ENCODE measurements around the gene KHSRP. TPM values are rescaled to one million over a fixed set of nuclear protein-coding genes. Genes with fewer than 3 reads are reported as not detected.
A peak's percentile ranks its signal among the peaks of the same experiment; 100 is the strongest.

KHSRP gene
- total RNA-seq, 1 donor: 100 TPM

DNA sequence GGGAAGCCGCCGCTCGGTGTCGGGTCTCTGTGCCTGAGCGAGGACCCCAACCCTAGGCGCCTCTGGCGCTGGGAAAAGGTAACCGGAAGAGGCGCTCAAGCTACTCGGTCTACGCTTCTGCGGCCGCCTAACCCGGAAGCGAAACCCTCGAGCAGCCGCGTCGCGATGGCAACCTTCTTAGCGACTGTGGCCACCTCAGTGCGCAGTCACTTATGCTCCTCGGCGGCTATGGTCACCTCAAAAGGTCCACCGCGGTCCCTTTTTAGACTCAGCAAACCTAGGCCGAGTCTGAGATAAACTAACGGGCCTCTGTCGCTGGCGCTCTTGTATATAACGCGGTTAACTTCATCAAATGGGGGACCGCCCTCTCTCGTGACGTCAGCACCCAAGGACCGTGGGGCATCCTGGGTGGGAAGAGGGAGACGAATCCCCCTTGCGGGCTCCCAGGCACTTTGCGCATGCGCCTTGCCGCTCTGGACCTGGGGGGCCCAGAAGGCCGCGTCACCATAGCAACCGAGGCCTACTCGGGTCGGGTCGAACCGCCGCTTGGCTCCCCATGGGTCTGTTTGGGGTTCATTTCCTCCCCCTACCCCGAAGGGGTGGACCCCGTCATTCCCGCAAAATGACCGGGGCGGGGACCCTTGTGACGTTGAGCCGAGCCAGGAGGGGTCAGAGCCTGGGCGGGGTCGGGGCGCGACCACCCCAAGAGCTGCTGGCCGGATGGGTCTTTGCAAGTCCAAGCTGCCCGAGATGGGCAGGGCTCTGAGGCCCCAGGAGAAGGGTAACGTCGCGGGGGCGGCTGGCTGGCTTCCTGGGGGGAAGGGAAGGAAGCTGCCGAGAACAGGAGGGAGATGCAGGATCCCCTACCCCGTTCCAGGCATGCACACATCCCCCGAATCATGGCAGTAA is 31.3 kb downstream of the KHSRP start, which contains the start of gene GTF2F1:
Gene GTF2F1 (minus strand): TSS at position 91 of the 909 bp plus-strand sequence. CDS start 169 bp downstream, outside the sequence.
- DNase-seq (ENCODE audit: low read depth in 2 of 3, low spot score in 2 of 3): peak; percentile 90 to 98 (median 97)

DNA sequence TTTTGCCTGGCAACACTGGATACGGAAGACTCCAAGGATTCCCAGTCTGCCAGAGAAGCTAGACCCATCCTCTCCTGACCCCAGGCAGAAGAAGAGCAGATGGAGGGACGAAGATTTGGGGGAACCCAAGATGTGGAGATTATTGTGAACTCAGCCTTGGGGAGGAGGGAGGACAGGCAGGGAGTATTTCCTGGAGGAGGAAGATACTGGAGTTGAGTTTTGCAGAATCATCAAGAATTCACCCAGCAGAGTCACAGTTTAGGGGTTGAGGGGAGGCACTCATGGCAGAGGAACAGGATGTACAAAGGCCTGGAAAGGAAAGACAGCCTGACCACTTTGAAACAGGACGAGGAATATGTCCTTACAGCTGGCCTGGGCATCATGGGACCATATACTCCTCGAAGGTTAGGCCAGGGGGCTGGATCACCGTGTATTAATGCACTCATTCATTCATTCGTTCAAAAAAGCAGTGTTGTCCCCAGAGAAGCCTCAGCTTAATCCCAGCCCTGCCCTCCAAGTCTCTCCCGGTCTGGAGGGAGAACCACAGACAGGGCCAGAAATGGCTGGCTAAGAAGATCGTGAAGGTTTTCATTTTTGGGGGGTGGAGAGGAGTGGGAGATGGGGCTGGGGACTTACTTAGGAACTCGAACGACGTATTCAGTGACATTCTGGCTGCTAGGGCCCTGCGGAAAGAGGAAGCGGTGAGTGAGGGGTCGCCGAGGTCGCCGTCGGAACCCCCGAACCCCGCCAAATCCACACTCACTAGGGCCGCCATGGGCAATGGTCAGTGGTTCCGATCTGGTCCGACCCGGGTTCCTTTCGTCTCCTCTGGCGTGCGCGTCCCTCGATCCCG is 32.2 kb downstream of the KHSRP start:
- DNase-seq (ENCODE audit: low read depth in 2 of 3, low spot score in 2 of 3): no peak

DNA sequence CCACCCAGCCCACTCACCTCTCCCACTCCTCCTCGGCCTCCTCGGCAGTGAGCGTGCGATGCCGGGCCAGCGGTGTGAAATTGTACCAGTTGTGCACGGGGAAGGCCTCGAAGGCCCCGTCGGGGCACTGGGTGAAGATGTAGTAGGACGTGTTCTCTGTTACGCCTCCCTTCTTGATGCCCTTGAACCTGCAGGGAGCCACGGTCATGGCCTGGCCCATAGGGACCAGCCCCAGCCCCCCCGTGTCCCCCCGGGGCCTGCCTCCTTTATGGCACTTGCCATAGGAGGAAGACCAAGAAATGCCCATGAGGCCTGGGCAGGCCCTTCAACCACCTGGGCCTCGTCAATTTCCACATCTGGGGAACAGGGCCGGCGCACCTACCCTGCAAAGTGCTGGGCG is 37.2 kb downstream of the KHSRP start:
- no peak for DNase-seq (ENCODE audit: low read depth in 2 of 3, low spot score in 2 of 3)

DNA sequence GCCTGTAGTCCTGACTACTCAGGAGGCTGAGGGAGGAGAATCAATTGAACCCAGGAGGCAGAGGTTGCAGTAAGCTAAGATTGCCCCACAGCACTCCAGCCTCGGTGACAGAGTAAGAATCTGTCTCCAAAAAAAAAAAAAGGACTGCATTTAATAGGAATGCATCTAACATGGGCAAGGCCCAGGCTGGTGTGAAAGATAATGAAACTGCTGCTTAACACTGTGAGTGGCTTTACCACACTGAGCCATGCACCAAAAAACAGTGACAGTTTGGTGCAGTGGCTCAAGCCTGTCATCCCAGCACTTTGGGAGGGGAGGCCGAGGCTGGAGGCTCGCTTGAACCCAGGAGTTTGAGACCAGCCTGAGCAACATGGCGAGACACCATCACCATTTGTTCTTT is 40.2 kb downstream of the KHSRP start:
- no peak for DNase-seq (ENCODE audit: low read depth in 2 of 3, low spot score in 2 of 3)

DNA sequence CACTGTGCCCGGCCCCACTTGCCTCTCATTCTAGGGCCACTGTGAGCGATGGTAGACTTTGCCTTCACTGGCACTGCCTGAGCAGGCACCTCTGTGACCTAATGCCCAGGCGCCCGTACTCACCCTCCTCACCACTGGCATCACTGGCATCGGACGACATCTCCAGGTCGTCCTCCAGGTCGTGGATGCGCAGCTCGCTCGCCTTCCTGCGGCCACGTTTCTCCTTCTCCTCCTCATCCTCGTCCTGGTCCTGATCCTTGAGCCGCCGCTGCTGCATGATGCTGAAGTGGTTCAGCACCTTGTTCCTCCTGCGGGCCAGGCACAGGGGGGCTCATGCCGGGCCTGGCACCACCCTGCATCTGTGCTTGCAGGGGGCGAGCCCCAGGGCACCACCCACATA is 41.4 kb downstream of the KHSRP start:
- no peak for DNase-seq (ENCODE audit: low read depth in 2 of 3, low spot score in 2 of 3)

DNA sequence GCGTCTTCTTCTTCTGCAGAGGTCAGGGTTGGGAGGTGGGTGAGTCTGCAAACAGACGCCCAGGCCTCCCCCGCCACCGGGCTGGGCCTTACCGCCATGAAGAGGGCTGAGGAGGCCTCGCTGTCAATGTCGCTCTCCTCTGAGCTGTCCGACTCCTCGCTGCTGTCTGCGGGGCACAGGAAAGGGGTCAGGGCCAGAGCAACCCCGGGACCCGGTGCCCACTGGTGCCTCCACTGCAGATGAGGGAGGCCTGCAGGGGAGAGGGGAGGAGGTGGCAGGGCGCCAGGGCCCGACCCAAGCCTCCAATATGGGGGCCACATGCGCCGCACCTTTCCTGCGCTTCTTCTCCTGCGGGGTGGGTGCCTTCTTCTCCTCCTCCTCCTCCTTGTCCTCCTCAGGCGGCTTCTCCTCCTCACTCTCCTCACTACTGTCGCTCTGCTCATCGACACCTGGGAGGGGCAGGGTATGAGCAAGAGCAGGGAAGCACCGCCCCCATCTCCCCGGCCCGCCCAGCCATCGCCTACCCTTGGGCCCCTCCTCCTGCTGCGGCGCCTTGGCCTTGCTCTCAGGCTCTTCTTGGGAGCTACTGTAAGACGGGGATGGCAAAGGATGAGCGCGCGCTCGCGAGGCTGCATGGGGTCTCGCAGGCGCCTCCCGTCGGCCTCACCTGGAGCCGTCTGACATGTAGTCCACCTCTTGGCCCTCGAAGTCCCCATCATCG is 43.4 kb downstream of the KHSRP start:
- DNase-seq (ENCODE audit: low read depth in 2 of 3, low spot score in 2 of 3): no peak

DNA sequence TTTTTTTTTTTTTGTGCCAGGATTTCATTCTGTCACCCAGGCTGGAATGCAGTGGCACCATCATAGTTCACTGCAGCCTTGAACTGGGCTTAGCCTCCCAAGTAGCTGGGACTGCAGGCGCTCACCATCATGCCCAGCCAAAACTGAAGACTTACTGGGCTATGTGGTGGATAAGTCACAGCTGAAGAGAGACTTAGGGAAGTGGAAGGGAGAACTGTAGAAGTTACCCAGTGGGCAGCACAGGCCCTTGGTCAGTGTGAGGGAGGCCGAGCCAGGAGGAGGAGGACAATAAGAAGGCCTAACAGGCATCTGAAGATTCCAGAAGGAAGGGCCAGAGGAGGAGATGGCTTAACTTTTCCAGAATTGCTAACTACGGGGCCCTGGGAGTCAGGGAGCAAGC is 44.9 kb downstream of the KHSRP start:
- DNase-seq (ENCODE audit: low read depth in 2 of 3, low spot score in 2 of 3): no peak

DNA sequence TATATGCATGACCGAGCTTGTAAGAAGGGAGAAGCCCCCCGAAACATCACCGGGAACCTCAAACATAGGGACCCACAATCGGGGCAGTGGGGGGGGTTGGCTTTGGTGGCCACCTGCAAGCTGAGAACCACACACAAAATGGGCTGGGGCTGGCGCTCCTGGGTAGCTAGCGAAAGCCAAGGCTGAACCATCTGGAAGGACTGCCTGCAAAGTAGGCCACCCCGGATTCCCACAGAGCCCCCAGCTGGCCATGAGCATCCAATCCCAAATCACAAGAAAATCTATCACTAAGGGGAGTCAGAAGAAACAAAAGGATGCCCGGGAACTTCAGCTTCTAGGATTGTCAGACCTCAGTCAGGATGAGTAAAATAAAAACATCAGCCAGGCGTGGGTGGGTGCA is 46.1 kb downstream of the KHSRP start:
- DNase-seq (ENCODE audit: low read depth in 2 of 3, low spot score in 2 of 3): no peak

DNA sequence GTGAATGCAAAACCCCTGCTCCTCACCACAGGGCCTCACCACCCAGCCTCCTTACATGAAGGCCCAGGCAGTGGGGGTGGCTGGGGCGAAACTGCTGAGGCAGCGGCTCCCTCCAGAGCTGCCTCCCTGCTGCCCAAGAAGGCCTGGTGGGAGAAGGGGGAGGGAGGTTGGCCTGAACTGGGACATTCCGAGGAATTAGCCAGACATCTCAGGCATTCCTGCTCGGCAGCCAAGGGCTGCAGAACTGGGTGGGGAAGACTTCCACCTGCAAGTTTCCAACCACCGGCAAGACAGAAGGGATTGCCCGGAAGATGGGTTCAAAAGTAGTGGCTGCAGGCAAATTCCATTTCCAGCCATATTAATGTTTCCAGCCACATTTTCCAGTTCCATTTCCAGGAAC is 46.6 kb downstream of the KHSRP start:
- DNase-seq (ENCODE audit: low read depth in 2 of 3, low spot score in 2 of 3): no peak

DNA sequence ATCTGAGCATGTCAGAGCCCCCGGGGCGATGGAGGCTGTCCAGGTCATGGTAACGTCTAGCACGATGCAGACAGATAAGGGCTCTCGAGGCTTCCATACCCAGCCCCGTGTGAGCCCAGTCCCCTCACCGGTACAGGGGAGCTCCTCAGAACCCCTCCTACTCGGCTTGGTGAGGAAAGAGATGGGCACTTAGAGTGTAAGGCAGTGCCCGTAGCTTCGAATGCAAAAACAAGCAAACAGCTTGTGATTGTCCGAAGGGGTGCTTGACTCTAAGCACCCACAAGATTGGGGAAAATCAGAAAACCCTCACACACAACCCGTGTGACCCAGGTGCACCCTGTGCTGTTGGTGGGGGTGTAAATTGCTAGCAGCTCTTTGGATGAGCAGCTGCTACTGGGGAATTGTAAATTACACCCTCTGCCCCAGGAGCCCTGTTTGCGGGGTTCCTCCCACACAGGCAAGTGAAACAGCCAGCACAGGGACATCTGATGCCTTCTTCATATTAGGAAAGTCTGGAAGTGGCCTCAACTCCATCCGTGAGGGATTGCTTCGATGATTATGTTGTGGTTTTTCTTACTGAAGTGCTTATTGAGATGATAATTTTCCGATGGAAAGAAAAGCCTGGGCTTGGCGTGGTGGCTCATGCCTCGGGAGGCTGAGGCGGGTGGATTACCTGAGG is 48.0 kb downstream of the KHSRP start:
- no peak for DNase-seq (ENCODE audit: low read depth in 2 of 3, low spot score in 2 of 3)

DNA sequence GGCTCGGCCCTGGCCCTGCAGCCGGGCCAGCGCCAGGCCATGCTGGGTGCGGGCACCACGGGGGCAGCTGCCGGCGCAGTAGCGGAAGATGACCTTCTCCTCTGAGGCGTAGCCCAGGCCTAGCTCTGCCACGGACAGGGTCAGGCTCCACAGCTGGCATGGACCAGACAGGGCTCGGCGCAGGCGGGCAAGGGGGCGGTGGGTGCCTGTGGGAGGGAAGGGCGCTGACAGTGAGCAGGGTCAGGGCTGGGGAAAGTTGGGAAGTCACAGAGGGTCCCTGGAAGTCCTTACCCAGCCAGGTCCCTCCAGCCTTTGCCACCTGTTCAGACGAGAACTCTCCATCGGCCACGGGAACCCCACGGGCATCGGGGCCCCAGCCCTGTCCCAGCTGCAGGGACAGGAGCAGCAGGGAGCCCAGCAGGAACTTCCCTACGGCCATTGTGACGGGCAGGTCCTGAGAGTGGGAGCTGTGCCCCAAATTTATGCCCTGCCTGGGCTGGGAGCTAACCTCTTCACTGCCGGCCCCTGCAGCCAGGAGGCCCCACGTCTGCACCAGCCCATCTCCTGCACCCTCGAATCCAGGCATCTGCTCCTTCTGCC is 49.1 kb downstream of the KHSRP start, which contains the start of gene PSPN:
Gene PSPN (minus strand): TSS at position 523 of the 600 bp plus-strand sequence. CDS start 84 bp downstream, at position 439.
- DNase-seq (ENCODE audit: low read depth in 2 of 3, low spot score in 2 of 3): no peak

DNA sequence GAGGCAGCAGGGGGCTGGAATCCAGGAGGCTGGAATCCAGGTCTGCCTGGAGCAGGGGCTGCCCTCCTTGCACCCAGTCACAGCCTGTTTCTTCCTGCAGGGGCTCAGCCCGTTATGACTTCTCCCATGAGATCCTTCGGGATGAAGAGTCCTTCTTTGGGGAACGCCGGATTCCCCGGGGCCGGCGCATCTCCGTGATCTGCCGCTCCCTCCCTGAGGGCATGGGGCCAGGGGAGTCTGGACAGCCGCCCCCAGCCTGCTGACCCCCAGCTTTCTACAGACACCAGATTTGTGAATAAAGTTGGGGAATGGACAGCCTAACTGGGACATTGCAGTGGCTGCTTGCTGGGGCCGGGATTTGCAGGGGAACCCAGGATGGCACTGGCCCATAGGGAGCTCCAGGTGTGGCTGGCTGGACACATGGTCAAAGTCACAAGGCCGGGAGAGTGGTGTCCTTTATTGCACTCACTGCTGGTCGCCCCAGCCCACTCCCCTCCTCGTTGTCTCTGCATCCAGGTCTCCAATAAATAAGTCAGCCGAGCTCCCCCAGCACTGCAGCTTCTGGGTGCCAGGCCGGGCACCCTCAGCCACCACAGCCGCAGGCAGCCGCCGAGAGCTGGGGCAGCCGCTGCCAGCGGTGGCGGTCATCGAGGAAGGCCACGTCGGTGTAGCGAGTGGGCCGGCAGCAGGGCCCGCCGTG is 49.8 kb downstream of the KHSRP start:
- no peak for DNase-seq (ENCODE audit: low read depth in 2 of 3, low spot score in 2 of 3)

DNA sequence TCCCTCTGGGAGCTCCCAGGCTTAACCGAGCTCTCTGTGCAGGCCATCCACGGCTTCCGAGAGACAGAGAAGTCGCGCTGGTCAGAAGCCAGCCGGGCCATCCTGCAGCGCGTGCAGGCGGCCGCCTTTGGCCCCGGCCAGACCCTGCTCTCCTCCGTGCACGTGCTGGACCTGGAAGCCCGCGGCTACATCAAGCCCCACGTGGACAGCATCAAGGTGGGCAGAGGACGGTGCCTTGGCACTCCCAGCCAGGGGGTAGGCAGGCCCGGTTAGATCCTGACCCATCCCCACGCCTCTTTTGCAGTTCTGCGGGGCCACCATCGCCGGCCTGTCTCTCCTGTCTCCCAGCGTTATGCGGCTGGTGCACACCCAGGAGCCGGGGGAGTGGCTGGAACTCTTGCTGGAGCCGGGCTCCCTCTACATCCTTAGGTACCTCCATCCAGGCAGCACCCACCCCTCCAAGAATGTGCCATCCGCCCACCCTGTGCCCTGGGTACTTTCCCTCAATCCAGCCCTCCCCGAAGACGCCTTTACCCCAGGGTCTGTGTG is 50.4 kb downstream of the KHSRP start:
- DNase-seq (ENCODE audit: low read depth in 2 of 3, low spot score in 2 of 3): no peak

DNA sequence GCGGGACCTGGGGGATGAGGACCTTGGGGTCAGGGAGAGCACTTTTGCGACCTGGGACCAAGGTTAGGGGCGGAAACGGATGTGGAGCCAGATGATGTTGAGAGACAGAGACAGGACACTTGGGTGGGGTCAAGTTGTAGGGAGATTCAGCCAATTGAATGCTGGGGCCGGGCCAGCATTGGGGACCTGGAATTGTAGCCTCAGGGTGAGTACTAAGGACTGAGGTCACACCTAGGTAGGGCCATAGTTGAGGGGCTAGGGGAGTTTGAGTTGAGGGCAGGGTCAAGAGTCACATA is 50.9 kb downstream of the KHSRP start:
- no peak for DNase-seq (ENCODE audit: low read depth in 2 of 3, low spot score in 2 of 3)

DNA sequence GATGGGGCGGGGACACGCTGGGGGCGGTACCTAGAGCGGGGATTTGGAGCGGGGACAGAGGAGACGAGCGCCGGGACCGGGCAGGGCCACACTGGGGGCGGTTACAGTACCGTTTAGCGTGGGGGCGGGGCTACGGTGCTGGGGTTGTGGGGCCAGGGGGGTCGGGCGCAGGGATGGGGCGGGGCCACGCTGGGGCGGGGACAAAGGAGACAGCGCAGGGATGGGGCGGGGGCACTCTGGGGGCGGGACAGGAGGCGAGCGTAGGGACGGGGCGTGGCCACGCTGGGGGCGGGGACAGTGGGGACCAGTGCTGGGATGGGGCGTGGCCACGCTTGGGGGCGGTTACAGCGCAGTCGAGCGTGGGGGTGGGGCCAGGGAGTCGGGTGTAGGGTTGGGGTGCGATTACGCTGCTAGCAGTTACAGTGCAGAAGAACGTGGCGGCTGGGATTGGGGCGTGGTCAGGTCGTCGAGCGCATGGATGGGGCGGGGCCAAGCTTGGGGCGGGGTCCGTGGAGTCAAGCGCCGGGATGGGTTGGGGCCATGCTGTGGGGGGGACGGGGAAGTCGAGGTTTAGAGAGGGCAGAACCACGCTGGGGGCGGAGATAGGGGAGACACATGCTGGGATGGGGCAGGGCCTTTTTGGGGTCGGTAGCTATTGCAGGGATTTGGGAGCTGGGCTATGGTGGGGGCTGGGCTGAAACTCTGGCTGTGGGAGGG is 51.4 kb downstream of the KHSRP start:
- peak; percentile 98 for DNase-seq (ENCODE audit: low read depth in 2 of 3, low spot score in 2 of 3)

DNA sequence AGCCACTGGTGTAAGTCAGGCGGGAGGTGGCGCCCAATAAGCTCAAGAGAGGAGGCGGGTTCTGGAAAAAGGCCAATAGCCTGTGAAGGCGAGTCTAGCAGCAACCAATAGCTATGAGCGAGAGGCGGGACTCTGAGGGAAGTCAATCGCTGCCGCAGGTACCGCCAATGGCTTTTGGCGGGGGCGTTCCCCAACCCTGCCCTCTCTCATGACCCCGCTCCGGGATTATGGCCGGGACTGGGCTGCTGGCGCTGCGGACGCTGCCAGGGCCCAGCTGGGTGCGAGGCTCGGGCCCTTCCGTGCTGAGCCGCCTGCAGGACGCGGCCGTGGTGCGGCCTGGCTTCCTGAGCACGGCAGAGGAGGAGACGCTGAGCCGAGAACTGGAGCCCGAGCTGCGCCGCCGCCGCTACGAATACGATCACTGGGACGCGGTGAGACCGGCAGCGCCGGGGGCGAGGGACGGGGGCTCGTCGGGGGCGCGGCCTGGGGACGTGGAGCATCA is 52.0 kb downstream of the KHSRP start, which contains the start of gene ALKBH7:
Gene ALKBH7 (plus strand): TSS at position 201 of the 502 bp plus-strand sequence. CDS start 27 bp downstream, at position 228.
- peak; percentile 92 to 100 (median 100) for DNase-seq (ENCODE audit: low read depth in 2 of 3, low spot score in 2 of 3)

DNA sequence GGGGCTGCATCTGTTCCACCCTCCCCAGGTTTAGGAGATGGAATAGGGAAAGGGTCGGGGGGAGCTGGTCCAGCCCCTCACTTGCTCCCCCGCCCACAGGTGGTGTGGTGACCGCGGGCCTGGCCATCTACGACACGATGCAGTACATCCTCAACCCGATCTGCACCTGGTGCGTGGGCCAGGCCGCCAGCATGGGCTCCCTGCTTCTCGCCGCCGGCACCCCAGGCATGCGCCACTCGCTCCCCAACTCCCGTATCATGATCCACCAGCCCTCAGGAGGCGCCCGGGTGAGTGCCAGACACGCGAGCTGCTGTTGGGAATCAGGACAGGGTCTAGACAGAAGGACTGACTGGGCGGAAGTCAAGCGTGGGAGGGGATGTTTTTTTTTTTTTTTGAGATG is 60.3 kb downstream of the KHSRP start:
- DNase-seq (ENCODE audit: low read depth in 2 of 3, low spot score in 2 of 3): no peak

Measured in hematopoietic multipotent progenitor cell (in vitro differentiated cells).